Measurements from ENCODE around the gene COL23A1. TPM values are rescaled to one million over a fixed set of nuclear protein-coding genes. Genes with fewer than 3 reads are reported as not detected.

The COL23A1 gene
- total and polyA plus RNA-seq, 2 of the 13 experiments (the other 11 are each of a cell fraction or from before 2014, with no cell fraction given) = not detected

DNA sequence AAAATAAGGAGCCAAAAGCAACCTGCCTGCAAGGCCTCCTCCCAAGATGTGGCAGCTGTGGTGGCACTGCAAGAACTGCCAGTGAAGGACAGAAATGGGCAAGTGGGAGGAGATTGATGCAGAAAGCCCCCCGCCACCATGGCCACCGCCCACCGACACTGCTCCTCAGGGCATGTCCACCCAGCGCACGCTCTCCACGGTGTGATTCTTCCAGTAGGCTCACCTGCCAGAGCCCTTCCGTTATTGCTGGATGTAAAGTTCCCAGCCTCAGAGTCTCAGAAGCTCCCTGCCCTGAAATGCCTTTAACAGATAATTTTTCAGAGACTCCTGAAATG is 202.4 kb downstream of the COL23A1 start:
- no peak for TF ChIP-seq KDM5B (CRISPR knock-in tag; IDR thresholded peaks at IDR 0.05; ENCODE audit: borderline replicate concordance)
- Histone ChIP-seq H3K27ac (ENCODE audit: extremely low read length, insufficient read depth, low read length) (no peak overlapping the region), H3K4me1 (ENCODE audit: insufficient read depth, low read length) (peaks cover 11% of the 10 kb centered on the region), H3K4me2 (ENCODE audit: low read depth, low read length) (no peak overlapping the region), H3K9me3 (ENCODE audit: low read length) (no peaks in the 10 kb centered on the region), H3K36me3 (replicated peaks in 1 of 2; ENCODE audit: control insufficient read depth in 1 of 2, insufficient read depth in 2 of 2, low read length in 2 of 2) (no peaks in the 10 kb centered on the region), H3K4me3 (replicated peaks in 1 of 3; ENCODE audit: insufficient read depth in 1 of 3, low read depth in 2 of 3, low read length in 3 of 3) (no peak overlapping the region), H2AFZ (ENCODE audit: low read length) (no peak overlapping the region), H3K27me3 (ENCODE audit: control insufficient read depth in 1 of 2, insufficient read depth in 2 of 2, low read length in 2 of 2) (peaks cover 4 to 28% of the 10 kb centered on the region in 2 experiments; a peak in 4 of 5 replicates), H3K79me2 (ENCODE audit: insufficient read depth, low read length) (no peaks in the 10 kb centered on the region), H4K20me1 (ENCODE audit: insufficient read depth, low read length) (no peaks in the 10 kb centered on the region), H3K9ac (ENCODE audit: insufficient read depth, low read depth, low read length) (no peak overlapping the region)
- in situ Hi-C loops (cut with HindIII; ENCODE audit: extremely low pct_ligation_motif_present, low pct_unique_long_range_greater_than_20kb) = no loop called here
- CTCF ChIA-PET (ENCODE audit: low intra/inter-chr PET ratio, low total read pairs) = no interaction called here
- FAIRE-seq (no peak), ATAC-seq (no peak), DNase-seq (ENCODE audit: low spot score) (no peak)
- 70% methylated on average over 7 of the region's 7 CpGs for WGBS (ENCODE audit: low lambda C conversion rate)
- BruUV-seq (replicated peaks) = no TSS peak
- intact Hi-C loops (cut with micrococcal nuclease; ENCODE audit: unreplicated experiment) = no loop called here
- POLR2A ChIA-PET = no interaction called here

DNA sequence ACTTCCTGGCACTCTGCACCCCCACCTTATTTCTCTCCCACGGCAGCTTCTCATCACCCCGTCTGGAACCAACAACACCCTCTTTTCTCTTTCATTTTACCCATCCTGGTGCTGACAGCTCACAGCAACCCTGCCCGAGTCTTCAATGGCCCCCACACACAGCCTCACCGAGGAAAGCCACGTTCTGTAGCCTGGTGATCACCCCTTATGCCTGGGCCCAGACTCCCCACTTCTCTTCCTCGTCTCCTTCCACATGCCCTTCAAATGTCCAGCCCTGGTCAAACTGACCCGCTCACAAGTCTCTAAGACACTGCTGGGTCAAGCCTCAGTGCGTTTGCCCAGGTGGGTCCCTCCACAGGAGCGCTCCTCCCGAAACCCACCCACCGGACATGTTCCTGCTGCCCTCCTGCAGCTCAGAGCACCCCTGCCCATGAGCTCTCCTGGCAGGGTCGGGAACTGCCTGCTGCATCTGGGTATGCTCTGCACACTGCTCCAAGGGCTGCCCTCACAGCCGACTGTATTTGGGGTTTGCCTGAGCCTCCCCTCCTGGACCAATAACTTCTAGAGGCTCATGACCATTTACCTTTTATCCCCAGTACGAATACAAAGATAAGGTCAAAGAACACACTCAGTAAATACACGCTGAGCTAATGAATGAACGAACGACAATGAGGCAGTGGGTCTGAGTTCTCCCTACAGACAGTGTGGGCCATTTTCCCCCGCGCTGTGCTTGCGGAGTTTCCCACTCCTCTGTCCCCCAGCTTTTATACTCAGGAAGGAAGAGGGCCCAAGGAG is 202.9 kb downstream of the COL23A1 start:
- H3K36me3 ChIP-seq (replicated peaks in 1 of 2; ENCODE audit: control insufficient read depth in 1 of 2, insufficient read depth in 2 of 2, low read length in 2 of 2) = no peaks in the 10 kb centered on the region
- no TSS peak for BruUV-seq (replicated peaks)
- H3K4me1 ChIP-seq (ENCODE audit: insufficient read depth, low read length) = peaks cover 11% of the 10 kb centered on the region
- no peak overlapping the region for H3K9ac ChIP-seq (ENCODE audit: insufficient read depth, low read depth, low read length)
- H3K4me2 ChIP-seq (ENCODE audit: low read depth, low read length) = no peak overlapping the region
- in situ Hi-C loops (cut with HindIII; ENCODE audit: extremely low pct_ligation_motif_present, low pct_unique_long_range_greater_than_20kb) (no loop called here), intact Hi-C loops (cut with micrococcal nuclease; ENCODE audit: unreplicated experiment) (no loop called here)
- H3K27ac ChIP-seq (ENCODE audit: extremely low read length, insufficient read depth, low read length) = no peak overlapping the region
- DNase-seq (ENCODE audit: low spot score) (no peak), FAIRE-seq (no peak), ATAC-seq (peak; percentile 57)
- 27% methylated on average over 19 of the region's 20 CpGs for WGBS (ENCODE audit: low lambda C conversion rate)
- H3K4me3 ChIP-seq (replicated peaks in 1 of 3; ENCODE audit: insufficient read depth in 1 of 3, low read depth in 2 of 3, low read length in 3 of 3) = no peak overlapping the region
- H3K79me2 ChIP-seq (ENCODE audit: insufficient read depth, low read length) = no peaks in the 10 kb centered on the region
- H3K9me3 ChIP-seq (ENCODE audit: low read length) = no peaks in the 10 kb centered on the region
- POLR2A ChIA-PET = no interaction called here
- peaks cover 3 to 28% of the 10 kb centered on the region in 2 experiments; a peak in 4 of 5 replicates for H3K27me3 ChIP-seq (ENCODE audit: control insufficient read depth in 1 of 2, insufficient read depth in 2 of 2, low read length in 2 of 2)
- H4K20me1 ChIP-seq (ENCODE audit: insufficient read depth, low read length) = no peaks in the 10 kb centered on the region
- no peak overlapping the region for H2AFZ ChIP-seq (ENCODE audit: low read length)
- CTCF ChIA-PET (ENCODE audit: low intra/inter-chr PET ratio, low total read pairs) = no interaction called here
- no peak for TF ChIP-seq MTA1 (CRISPR knock-in tag; IDR thresholded peaks at IDR 0.05; ENCODE audit: borderline replicate concordance)
- TF ChIP-seq, protein P1, sequence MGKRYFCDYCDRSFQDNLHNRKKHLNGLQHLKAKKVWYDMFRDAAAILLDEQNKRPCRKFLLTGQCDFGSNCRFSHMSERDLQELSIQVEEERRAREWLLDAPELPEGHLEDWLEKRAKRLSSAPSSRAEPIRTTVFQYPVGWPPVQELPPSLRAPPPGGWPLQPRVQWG (CRISPR knock-in tag; IDR thresholded peaks at IDR 0.05; ENCODE audit: borderline replicate concordance, low read depth) = no peak
- no peak for TF ChIP-seq NR3C1 (CRISPR knock-in tag; IDR thresholded peaks at IDR 0.05)
- no peak for TF ChIP-seq ZFAT (CRISPR knock-in tag; conservative IDR thresholded peaks at IDR 0.05)
- TF ChIP-seq ZNF282 (IDR thresholded peaks at IDR 0.05; ENCODE audit: partially characterized antibody) = no peak
- TF ChIP-seq, protein P2, sequence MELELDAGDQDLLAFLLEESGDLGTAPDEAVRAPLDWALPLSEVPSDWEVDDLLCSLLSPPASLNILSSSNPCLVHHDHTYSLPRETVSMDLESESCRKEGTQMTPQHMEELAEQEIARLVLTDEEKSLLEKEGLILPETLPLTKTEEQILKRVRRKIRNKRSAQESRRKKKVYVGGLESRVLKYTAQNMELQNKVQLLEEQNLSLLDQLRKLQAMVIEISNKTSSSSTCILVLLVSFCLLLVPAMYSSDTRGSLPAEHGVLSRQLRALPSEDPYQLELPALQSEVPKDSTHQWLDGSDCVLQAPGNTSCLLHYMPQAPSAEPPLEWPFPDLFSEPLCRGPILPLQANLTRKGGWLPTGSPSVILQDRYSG (CRISPR knock-in tag; IDR thresholded peaks at IDR 0.05) = no peak
- TF ChIP-seq SAP130 (CRISPR knock-in tag; IDR thresholded peaks at IDR 0.05; ENCODE audit: low read depth) = no peak
- TF ChIP-seq, protein P3, sequence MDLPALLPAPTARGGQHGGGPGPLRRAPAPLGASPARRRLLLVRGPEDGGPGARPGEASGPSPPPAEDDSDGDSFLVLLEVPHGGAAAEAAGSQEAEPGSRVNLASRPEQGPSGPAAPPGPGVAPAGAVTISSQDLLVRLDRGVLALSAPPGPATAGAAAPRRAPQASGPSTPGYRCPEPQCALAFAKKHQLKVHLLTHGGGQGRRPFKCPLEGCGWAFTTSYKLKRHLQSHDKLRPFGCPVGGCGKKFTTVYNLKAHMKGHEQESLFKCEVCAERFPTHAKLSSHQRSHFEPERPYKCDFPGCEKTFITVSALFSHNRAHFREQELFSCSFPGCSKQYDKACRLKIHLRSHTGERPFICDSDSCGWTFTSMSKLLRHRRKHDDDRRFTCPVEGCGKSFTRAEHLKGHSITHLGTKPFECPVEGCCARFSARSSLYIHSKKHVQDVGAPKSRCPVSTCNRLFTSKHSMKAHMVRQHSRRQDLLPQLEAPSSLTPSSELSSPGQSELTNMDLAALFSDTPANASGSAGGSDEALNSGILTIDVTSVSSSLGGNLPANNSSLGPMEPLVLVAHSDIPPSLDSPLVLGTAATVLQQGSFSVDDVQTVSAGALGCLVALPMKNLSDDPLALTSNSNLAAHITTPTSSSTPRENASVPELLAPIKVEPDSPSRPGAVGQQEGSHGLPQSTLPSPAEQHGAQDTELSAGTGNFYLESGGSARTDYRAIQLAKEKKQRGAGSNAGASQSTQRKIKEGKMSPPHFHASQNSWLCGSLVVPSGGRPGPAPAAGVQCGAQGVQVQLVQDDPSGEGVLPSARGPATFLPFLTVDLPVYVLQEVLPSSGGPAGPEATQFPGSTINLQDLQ (CRISPR knock-in tag; IDR thresholded peaks at IDR 0.05) = no peak
- TF ChIP-seq, protein P4, sequence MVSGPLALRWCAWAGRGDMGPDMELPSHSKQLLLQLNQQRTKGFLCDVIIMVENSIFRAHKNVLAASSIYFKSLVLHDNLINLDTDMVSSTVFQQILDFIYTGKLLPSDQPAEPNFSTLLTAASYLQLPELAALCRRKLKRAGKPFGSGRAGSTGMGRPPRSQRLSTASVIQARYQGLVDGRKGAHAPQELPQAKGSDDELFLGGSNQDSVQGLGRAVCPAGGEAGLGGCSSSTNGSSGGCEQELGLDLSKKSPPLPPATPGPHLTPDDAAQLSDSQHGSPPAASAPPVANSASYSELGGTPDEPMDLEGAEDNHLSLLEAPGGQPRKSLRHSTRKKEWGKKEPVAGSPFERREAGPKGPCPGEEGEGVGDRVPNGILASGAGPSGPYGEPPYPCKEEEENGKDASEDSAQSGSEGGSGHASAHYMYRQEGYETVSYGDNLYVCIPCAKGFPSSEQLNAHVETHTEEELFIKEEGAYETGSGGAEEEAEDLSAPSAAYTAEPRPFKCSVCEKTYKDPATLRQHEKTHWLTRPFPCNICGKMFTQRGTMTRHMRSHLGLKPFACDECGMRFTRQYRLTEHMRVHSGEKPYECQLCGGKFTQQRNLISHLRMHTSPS (CRISPR knock-in tag; IDR thresholded peaks at IDR 0.05; ENCODE audit: low read depth) = no peak
- no peak for TF ChIP-seq ARID2 (CRISPR knock-in tag; IDR thresholded peaks at IDR 0.05; ENCODE audit: borderline replicate concordance)
